NCI-H69 (cell line): Measurements from ENCODE around the gene ZNF385B.
"Not testable (repeated sequence)": the region's sequence is repeated elsewhere in the genome, so short reads cannot be mapped to it uniquely, and the experiment has no call there.

ENCODE experiments used
- DNase-seq: peaks from one replicate; lab custom pipeline; 2025; lab: John Stamatoyannopoulos, UW

The ZNF385B gene

GRCh38 chr2:179487010-179487731, 374.2 kb downstream of the ZNF385B start:
- DNase-seq, result peak; percentile 52

GRCh38 chr2:179483131-179483530, 378.3 kb downstream of the ZNF385B start:
- DNase-seq, result no peak

GRCh38 chr2:179479947-179480346, 381.5 kb downstream of the ZNF385B start:
- DNase-seq, result no peak

- no peak for DNase-seq
Observed at GRCh38 chr2:179478771-179479170, 382.6 kb downstream of the ZNF385B start.

- no peak for DNase-seq
Observed at GRCh38 chr2:179470992-179471391, 390.4 kb downstream of the ZNF385B start.

- no peak for DNase-seq
Observed at GRCh38 chr2:179470089-179470488, 391.3 kb downstream of the ZNF385B start.

- DNase-seq, result no peak
Observed at GRCh38 chr2:179467960-179468359, 393.5 kb downstream of the ZNF385B start.

- DNase-seq, result peak; percentile 44
Observed at GRCh38 chr2:179467111-179467510, 394.3 kb downstream of the ZNF385B start.

GRCh38 chr2:179461420-179461819, 400.0 kb downstream of the ZNF385B start:
- no peak for DNase-seq

GRCh38 chr2:179460181-179460929, 401.1 kb downstream of the ZNF385B start:
- DNase-seq, result no peak

- DNase-seq, result not testable (repeated sequence)
Observed at GRCh38 chr2:179458113-179458512, 403.3 kb downstream of the ZNF385B start.

- DNase-seq, result no peak
Observed at GRCh38 chr2:179455824-179456223, 405.6 kb downstream of the ZNF385B start.

GRCh38 chr2:179455172-179455524, 406.3 kb downstream of the ZNF385B start:
- no peak for DNase-seq

- no peak for DNase-seq
Observed at GRCh38 chr2:179454443-179455171, 406.8 kb downstream of the ZNF385B start.

GRCh38 chr2:179449010-179449409, 412.4 kb downstream of the ZNF385B start:
- no peak for DNase-seq

GRCh38 chr2:179447839-179448447, 413.5 kb downstream of the ZNF385B start:
- DNase-seq, result no peak

- no peak for DNase-seq
Observed at GRCh38 chr2:179447421-179447820, 414.0 kb downstream of the ZNF385B start.

- no peak for DNase-seq
Observed at GRCh38 chr2:179446476-179447141, 414.8 kb downstream of the ZNF385B start.

- no peak for DNase-seq
Observed at GRCh38 chr2:179444056-179444455, 417.4 kb downstream of the ZNF385B start.

GRCh38 chr2:179443180-179443579, 418.2 kb downstream of the ZNF385B start:
- DNase-seq, result no peak

GRCh38 chr2:179442206-179442605, 419.2 kb downstream of the ZNF385B start:
- DNase-seq, result no peak

GRCh38 chr2:179441551-179441950, 419.9 kb downstream of the ZNF385B start:
- no peak for DNase-seq
